Panc1 (cell line): ENCODE data around the gene SLC4A4.

Experiments used
- POLR2AphosphoS5 ChIP-seq: IDR thresholded peaks from 2 replicates; pipeline ENCODE4 v1.6.1; 2012; ENCODE audit warnings: mild to moderate bottlenecking, low read depth, low read length, moderate library complexity
- TF ChIP-seq, protein P1 (sequence below): fragments of 450-650 bp; IDR thresholded peaks from 2 replicates; pipeline ENCODE4 v1.5.1; 2017; ENCODE audit warnings: mild to moderate bottlenecking

- TF ChIP-seq, protein P1, sequence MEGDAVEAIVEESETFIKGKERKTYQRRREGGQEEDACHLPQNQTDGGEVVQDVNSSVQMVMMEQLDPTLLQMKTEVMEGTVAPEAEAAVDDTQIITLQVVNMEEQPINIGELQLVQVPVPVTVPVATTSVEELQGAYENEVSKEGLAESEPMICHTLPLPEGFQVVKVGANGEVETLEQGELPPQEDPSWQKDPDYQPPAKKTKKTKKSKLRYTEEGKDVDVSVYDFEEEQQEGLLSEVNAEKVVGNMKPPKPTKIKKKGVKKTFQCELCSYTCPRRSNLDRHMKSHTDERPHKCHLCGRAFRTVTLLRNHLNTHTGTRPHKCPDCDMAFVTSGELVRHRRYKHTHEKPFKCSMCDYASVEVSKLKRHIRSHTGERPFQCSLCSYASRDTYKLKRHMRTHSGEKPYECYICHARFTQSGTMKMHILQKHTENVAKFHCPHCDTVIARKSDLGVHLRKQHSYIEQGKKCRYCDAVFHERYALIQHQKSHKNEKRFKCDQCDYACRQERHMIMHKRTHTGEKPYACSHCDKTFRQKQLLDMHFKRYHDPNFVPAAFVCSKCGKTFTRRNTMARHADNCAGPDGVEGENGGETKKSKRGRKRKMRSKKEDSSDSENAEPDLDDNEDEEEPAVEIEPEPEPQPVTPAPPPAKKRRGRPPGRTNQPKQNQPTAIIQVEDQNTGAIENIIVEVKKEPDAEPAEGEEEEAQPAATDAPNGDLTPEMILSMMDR = no peak
- TF ChIP-seq POLR2AphosphoS5 = no peak
These were observed 122.6 kb downstream of the SLC4A4 start for GRCh38 chr4:71461422-71461821.
